NCI-H1930 (cell line): Measurements from ENCODE around the gene KCNJ1.

Source experiments
- DNase-seq, 2 experiments: peaks; one replicate each; lab custom pipeline; 2025; lab: John Stamatoyannopoulos, UW

KCNJ1 gene

DNA sequence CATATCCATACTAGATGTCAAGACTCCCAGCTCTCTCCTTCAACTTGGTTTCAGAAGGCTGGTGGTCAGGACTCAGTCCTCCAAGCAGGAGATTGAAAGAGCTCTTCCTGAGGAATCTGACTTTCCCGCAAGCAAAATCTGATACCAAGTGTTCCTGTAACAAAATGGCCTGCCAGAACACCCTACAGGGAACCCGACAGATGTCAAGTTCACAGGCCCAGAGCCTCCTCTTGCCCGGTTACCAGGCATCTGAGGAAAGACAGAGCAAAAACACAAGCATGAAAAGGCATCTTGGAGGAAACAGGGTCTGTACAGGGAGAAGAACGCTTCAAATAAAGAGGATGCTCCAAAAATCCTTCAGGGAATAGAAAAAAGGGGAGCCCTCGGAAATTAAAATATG, 15.4 kb upstream of the KCNJ1 start:
- no peak for DNase-seq

DNA sequence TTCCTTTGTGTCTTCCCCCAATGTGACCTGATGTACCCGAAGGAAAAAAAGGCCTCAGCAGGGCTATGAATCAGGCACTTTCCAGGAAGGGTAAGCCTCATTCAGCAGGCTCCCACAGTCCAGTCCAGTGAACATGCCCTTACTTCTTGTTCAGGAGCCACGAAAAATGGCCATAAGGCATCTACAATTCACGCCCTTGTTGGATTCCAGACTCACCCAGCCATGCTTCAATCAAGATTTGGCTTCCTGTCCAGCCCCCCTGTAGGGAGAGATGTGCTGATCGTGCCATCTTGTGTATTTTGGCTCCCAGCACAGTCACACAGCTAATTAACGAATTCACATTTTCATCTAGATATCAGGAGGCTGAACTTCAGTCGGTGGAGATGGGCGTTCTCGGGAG, 14.1 kb upstream of the KCNJ1 start:
- no peak for DNase-seq

DNA sequence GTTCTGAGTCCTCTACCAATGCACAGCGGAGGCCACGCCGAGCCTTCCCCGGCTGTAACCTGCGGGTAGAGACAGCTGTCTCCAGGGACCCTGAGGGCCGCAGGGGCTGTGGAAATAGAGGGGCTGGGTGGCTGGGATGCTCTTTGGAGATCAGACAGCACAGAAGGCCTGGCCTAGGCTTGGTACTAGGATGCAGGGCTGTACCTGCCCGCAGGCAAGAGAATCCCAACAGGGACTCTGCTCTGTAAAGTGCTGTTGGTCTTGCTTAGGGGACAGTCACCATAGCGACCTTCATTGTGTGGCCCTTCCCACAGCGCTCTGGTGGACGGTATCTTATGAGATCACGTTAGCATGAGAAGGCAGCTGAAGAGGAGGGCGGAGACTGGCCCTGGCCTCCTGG, 12.7 kb upstream of the KCNJ1 start:
- no peak for DNase-seq

DNA sequence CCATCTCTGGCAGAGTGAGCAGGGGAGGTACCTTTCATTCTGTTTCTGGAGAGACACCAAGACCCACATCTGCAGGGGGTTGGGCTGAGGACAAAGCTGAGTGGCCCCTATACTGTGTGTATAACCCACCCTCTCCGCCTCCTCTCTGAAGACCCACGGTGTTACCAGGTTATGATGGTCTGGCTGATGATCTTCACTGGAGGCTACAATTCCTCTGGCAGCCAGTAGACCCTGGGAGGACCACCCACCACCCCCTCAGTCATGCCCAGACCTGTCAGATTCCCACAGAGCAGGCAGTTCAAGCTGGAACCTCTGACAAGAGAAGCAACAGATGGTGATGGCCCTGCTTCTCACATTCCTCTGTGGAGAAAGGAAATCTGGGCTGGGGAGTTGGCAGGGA, 11.4 kb upstream of the KCNJ1 start:
- no peak for DNase-seq

DNA sequence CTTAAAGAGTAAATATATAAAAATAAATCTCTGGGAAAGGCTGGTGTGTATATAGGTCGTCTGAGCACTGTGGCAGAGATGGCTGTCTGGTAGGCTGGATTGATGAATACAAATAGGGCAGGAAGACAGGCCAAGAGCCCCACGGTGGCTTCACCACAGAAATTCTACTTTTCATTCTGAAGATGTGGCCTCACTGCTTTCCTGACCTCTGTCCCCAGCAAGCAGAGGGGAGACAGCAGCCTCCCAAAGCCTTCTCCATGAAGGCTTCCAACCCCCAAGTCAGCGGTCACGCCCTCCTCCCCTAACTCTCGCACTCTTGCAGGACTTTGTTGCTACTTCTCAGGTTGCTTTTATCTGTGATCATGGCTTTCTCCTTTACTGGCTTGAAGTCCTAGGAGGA, 10.6 kb upstream of the KCNJ1 start:
- DNase-seq: no peak

DNA sequence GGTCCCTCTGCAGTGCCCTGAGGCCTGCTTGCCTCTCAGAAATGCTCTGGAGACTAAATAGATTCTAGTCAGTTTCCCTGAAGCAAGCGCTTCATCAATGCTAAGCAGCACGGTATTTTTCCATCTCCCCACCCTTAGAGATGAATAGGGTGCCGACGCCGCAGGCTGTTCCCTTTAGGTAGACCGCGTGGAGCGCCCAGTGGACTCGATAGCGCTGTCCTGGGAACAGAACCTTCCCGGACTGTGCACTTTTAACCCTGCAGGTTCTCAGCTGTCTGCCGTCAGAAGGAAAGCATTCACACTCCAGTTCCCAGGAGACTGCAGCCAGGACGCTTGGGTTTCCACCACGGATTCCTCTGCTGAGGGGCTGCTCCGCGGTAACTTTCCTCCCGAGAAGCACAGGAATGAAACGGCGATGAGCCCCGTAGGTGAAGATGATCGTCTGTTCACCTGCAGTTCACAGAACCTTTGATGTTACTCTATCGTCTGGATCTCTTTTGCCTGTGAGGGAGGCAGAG, 9.1 kb upstream of the KCNJ1 start:
- DNase-seq: no peak

DNA sequence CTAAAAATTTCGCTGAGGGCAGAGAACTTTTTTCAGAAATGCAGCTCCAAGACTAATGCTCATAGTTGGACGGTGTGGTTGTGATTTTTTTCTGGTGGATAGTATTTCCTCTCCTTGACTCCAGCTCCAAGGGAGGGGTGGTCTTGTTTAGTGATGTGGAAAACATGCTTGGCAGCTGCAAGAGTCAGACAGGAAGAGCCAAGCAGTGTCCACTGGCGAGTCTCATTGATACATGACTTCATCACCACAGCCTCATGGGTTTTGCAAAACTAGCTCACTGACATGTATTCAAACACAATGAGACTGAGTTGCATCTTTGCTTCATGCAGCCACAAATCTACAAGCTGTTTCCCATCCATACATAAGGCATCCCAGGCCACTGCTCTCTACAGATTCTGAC, 7.3 kb upstream of the KCNJ1 start:
- DNase-seq: no peak

DNA sequence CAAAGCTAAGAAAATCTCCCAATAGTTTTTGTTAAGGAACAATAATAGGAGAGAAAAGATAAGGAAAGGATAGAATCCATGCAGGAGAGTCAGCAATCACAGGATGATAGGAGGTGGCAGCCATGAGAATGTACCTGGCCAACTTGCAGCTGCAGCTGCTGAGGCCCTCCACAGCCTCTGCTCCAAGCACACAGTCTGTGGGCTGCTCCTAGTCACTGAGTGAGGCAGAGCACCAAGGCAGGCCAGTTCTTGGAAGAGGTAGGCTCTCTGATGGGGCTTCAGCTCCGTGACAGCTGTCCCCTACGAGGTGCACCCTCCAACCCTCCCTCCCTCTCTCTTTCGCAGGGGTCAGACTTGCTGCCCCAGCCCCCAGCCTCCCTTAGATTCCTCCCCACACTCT, 5.5 kb upstream of the KCNJ1 start:
- DNase-seq: no peak

DNA sequence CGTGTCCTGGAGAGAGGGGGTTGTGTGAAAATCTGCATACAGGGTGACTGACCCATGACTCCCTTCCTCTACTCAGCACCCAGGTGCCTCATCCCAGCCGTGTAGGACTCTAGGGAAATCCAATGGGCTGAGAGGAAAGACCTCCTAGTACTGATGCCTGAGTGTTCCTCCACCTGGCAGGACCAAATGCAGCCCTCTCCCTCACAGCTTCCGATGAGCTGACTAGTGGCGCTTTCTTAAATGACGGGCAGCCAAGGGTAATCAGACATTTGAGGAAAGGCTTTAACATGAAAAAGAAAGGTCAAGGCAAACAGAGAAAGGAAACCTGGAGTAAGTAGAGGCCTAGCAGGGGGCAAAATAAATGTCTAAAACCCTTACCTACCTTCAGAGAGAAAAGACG, 5.0 kb upstream of the KCNJ1 start:
- DNase-seq: no peak

DNA sequence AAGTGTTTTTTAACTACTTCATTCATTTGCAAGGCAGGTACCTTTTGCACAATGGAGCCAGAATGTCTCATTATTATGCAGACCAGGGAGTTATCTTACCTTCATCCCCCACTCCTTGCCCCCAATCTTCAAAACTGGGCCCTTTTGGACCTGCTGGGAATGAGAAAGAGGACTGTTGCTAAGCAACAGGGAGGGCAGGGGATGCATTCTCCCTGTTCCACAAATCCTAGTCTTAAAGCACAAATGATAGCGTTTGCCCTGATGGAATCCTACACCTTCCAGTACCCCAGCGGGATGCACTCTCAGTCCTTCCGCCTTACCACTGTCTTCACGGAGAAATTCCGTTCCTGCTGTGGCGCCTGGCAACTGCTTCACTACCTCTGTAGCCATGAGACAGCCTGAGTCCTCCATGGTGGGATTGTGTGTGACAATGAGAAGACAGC, 4.1 kb upstream of the KCNJ1 start:
- no peak for DNase-seq

DNA sequence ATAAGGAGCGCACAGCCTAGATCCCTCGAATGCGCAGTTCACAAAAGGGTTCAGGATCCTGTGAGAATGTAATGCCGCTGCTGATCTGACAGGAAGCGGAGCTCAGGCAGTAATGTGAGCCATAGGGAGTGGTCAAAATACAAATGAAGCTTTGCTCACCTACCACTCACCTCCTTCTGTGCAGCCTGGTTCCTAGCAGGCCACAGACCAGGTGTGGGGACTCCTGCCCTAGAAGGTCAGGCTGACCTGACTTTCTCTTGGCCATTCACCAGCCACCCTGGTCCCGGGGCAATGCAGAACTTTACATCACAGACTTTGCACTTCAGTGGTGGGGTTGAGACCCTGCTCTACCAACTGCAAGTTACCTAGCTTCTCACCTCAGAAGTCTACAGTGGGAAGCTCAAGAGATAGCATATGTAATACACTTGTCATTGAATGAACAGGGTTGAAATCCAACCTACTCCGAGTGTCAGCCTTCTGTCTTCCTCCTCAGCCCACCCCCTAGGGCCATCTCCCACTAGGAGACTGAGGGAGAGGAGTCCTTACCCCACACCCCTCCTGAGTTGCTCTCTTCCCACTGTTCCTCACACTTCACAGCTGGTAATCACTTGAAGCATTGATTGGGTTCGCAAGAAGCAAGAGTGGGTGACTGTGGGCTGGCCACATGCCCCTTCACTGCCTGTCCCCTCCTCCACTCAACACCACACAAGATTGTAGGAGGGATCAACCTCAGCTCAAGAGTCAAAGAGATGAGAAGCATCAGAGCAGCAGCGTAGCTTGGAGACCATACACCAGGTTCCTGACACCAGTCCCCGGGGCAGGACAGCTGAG, 2.0 kb upstream of the KCNJ1 start:
- DNase-seq: no peak

DNA sequence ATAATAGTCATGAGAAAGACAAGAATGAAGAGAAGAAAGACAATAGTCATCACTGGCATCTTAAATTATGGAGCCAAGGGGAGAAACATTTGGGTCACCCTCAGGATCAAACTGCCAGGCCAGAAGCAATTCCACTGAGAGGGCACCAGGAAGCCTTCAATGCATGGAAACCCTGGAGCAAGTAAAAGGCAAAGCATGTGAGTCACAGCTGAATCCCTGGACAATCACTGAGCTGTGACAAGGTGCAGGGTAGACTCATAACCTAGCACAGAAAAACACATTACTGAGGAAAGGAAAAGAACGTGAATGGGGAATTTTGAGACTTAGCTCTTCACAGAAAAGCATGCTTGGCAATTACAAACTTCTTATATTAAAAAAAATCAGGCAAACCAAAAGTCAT, 1.6 kb downstream of the KCNJ1 start:
- no peak for DNase-seq

DNA sequence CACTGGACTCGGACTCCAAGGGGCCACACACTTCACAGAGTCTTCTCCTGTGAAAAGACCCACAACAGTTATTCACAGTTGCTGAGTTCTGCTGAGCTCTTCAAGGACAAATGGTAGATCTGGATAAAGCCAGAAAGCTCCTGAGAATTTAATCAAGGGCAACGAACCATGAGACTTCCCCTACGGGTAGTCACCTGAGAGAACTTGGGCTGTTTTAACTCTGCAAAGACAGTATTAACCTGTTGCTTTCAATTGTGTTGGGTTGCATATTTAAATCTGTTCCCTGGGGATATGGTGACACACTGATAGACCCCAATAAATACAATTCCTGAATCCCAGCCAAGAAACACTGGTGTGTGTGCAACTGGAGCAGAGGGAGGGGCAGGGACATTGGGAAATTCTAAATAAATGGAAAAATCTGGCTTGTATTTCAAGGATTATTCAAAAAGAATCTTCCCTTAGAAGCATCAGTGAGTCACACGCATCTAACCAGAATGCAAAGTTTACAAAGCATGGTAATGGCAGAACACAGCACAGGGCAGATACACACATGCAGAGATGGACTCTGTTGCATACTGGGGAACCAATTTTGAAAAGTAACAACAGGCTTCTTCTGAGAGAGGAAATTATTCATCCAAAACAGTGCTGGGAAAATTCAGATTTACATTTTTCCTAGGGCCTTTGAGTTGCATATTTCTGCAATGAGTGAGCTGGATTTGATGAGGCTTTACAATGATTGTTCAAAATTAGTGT, 4.0 kb downstream of the KCNJ1 start:
- no peak for DNase-seq

DNA sequence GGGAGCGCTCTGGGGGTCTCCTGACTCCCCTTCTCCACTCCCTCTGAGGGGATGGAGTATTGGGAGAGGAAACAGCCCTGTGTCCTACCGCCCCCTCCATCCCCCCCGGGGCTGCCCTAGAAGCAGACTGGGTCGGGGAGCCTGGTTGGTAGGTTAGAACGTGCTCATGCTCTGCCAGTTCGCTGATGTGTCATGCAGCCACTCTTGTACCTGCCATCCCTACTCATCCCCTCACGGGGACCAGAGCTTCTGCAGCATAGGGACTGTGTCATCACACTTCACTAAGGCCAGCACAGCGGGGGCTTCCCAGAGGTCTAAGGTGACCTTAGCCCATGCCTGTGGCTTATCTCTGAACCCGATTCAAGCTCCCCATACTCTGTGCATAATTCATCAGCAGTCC, 4.7 kb downstream of the KCNJ1 start:
- DNase-seq: no peak

DNA sequence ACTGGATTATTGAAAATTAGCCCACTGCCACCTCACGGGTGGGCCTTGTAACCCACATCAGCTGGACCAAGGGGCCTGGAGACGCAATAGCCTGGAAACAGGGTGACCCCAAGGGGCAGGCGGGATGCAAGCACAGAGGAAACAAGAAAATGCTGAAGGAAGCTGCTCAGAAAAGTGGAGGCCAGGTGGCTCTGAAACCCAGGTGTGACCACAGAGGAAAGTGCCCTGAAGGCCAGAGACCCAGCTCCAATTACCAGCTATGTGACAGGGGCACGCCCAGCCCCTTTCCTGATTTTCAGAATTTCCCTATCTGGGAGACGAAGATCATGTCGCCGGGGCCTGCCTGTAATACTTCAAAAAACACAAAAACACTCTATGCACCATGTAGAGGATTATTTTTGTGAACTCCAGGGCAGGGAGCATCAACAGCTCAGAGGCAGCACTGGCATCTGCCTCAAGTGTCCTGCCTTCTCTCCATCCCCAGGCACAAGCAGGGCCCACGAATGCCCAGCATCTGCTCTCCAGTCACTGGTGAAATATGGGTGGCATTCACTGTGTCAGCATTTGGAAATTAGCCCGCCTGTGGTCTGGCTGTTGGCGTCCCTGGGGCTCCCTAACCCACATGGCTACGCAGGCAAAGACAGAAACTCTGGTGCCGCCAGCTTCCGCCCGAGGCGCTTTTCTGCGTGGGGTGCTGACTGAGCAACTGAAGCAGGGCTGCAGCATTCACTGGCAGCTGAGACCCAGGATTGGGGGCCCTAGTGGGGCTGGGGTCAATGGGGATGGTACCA, 6.3 kb downstream of the KCNJ1 start:
- DNase-seq: no peak

DNA sequence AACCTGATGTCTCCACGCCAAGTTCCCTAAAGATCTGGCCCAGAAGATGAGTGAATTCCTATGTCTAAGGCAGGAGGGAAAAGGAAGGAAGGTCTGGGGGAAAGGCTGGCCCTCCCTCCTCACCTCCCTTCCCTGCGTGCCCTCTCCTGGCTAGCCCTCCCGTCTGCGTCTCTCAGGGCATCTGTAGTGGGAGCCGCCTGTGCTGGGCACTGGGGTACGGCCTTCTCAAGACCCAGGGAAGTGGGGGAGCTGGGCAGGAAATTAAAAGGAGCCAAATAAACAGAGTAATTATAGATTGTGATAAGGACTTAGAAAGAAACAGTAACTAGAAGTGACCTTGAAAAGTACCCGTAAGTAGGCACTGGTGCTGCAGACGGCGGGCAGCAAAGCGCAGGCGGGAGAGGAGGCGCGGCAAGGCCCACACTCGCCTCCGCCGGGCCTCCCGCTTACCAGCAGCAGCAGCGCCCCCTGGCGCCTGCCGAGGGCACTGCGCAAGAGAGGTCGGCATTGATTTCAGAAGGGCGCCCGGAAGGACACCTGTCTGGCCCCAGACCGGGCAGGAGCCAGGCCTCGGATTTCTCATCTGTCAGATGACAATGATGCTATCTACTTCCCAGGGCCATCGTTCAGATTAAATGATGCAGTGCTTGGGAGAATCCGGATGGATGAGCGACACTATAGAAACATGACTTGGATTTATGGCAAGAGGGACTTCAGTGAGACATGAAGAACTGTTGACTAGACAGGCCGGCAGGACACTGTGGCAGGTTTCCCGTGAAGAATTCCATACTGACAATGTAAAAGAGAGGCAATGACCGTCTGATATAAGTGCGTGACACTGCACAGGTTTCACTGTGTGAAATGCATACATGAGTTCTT, 7.3 kb downstream of the KCNJ1 start:
- peak in 1 of 2 experiments; percentile 43 for DNase-seq

DNA sequence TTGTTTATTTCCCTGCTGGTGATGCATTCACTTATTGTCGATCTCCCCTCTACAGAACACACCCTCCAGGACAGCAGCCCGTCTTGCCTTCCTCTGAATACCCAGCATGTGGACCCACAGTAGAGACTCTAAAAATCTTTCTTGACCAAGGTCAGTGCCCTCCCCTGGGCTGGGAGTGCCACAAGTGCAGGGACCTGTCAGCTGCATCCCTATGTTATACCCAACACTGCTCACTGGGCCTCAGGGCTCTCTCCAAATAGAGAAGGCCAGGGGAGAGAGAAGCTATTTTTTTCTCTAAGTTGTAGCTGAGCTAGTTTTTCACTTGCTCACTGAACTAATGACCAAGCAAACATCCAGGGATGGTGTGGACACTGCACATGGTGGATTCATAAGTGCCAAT, 9.8 kb downstream of the KCNJ1 start:
- DNase-seq: no peak

DNA sequence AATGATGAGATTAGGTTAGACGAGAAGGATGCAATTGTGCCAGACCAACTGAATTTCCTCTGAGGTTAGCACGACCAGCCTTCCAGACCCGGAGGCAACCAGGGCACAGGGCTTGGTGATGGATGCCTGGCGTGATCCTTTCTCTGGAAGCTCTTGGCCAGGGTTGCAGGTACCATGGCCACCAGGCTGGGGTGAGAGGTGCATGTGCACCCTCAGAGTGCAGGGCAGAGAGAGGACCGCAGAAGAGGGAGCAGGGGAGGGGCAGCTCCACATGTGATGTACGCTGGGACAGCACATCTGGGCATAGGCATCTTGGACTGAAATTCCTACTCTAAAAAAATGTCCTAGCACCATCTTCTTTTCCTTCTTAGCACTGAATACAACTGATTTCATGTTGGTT, 10.9 kb downstream of the KCNJ1 start:
- no peak for DNase-seq

DNA sequence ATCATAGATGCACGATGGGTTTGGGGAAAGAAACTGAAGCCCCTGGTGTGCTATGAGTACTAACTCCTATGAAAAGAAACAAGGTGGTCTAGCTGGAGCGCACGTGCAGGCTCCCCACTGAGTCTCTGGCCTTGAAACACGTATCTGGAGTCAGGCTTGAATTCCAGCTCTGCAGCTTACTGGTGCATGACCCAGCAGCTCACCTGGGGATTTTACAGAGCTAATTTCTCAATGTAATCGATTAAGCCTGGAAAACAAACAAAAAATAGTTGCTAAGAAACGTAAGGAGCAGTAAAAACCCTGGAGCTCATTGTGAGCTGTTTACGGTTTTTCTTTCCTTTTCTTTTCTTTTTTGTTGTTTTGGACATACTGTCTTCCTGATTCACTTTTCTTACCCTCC, 12.3 kb downstream of the KCNJ1 start:
- no peak for DNase-seq

DNA sequence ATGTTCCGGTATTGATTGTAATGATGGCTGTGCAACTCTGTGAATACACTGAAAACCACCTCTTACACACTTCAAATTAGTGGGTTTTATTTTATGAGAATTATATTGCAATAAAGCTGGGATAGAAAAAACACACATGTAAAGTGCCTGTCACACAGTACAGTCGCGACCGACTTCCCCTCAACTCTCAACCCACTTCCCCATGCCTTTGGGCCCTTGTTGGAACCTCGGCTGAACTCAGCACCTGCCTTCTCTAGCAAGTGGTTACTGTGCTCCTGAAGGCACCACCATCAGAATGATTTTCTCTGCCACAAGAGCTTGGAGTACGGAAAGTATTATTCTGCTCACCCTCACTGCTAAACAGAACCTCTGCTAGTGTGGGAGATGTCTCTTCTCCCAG, 13.5 kb downstream of the KCNJ1 start:
- DNase-seq: no peak

DNA sequence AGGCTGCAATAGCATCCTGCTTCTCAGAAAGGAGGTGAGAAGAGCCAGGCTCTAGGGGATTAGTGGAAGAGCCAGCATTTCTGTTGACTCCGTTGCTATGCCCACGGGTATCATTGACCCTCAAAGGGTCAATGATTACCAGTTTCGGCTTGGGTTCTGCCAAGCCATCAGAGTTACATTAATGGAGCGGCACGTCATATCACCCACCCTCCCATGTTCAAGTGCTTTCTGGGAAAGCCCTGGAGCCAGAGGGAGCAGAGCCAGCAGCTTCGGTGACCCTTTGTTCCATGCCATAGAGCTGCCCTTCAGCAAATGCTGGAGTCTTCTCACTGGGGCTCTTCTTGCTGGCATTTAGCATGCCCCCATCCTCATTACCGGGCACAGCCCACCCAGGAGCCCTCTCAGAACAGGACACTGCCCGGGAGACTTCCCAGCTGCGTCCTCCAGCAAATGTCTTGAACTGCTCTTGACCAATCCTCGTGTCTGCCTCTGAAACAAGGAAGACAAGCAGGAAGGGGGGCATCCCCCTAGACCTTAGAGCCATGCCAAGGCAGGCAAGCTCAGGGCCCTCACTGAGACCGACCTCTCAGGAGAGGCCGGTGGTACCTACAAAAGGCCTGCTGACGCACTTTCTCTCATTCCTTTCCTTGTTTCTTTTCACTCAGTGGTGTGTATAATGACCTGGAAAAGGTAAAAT, 14.6 kb downstream of the KCNJ1 start:
- no peak for DNase-seq
